CD14-positive monocyte (primary cell): ENCODE data around the gene AATK. TPM values are rescaled to one million over a fixed set of nuclear protein-coding genes. Genes with fewer than 3 reads are reported as not detected.

Source experiments
- DNase-seq, 3 donors: peaks; one replicate each; pipeline ENCODE4 v3.0.0-alpha.2; 2011 to 2022
- H2AFZ ChIP-seq: 2 replicates; pipeline ENCODE4 v1.6.0; 2012; ENCODE audit warnings: mild to moderate bottlenecking, low read depth, low read length, inconsistent platforms; ENCODE audit not compliant: insufficient read depth, poor library complexity, severe bottlenecking
- H3K27ac ChIP-seq, 2 donors: 1 replicate in 1 of 2; 2 replicates in 1 of 2; pipeline ENCODE4 v1.5.1; 2012 to 2013; ENCODE audit warnings: low read length in 2 of 2, control low read depth in 1 of 2, inconsistent platforms in 1 of 2, low read depth in 1 of 2, mild to moderate bottlenecking in 1 of 2
- H3K27me3 ChIP-seq, 2 donors: one replicate each; pipeline versions ENCODE4 v1.6.0 to v1.6.1; 2011 to 2013; ENCODE audit warnings: low read length in 2 of 2; ENCODE audit not compliant: control insufficient read depth in 2 of 2, insufficient read depth in 2 of 2
- H3K36me3 ChIP-seq, 2 donors: replicated peaks in 1 of 2; 1 replicate in 1 of 2; 2 replicates in 1 of 2; pipeline versions ENCODE4 v1.5.1 to v1.6.1; 2012 to 2013; ENCODE audit warnings: low read length in 2 of 2, control low read depth in 1 of 2, inconsistent platforms in 1 of 2, mild to moderate bottlenecking in 1 of 2; ENCODE audit not compliant: insufficient read depth in 2 of 2, control insufficient read depth in 1 of 2
- H3K4me1 ChIP-seq, 2 donors: 1 replicate in 1 of 2; 2 replicates in 1 of 2; pipeline versions ENCODE4 v1.5.1 to v1.6.1; 2012 to 2013; ENCODE audit warnings: low read length in 2 of 2, control low read depth in 1 of 2, inconsistent platforms in 1 of 2, mild to moderate bottlenecking in 1 of 2, moderate library complexity in 1 of 2; ENCODE audit not compliant: insufficient read depth in 2 of 2, control insufficient read depth in 1 of 2
- H3K4me2 ChIP-seq: replicated peaks from 2 replicates; pipeline ENCODE3; 2012; ENCODE audit warnings: low read length, moderate library complexity, mild to moderate bottlenecking; ENCODE audit not compliant: poor library complexity, severe bottlenecking; ENCODE audit errors: extremely low read depth
- H3K4me3 ChIP-seq, 3 experiments: fragments of 200-600 bp in 1 of 3; sonication (generic) in 1 of 3; replicated peaks in 1 of 3; 1 replicate in 2 of 3; 2 replicates in 1 of 3; pipeline ENCODE4 v1.5.1; 2011 to 2013; ENCODE audit warnings: low read length in 3 of 3, mild to moderate bottlenecking in 3 of 3, control low read depth in 2 of 3, low read depth in 2 of 3, inconsistent platforms in 1 of 3, moderate library complexity in 1 of 3
- H3K79me2 ChIP-seq: 2 replicates; pipeline ENCODE4 v1.6.0; 2012; ENCODE audit warnings: mild to moderate bottlenecking, control low read depth, inconsistent platforms, low read length, moderate library complexity; ENCODE audit not compliant: insufficient read depth
- H3K9ac ChIP-seq: 2 replicates; pipeline ENCODE4 v1.6.0; 2017; ENCODE audit warnings: low read length, mild to moderate bottlenecking; ENCODE audit not compliant: insufficient read depth, poor library complexity, severe bottlenecking
- H3K9me3 ChIP-seq, 2 donors: replicated peaks in 1 of 2; 1 replicate in 1 of 2; 2 replicates in 1 of 2; pipeline versions ENCODE4 v1.5.1 to v1.6.1; 2012 to 2013; ENCODE audit warnings: low read length in 2 of 2, control low read depth in 1 of 2; ENCODE audit not compliant: control insufficient read depth in 1 of 2, insufficient read depth in 1 of 2
- H4K20me1 ChIP-seq: 2 replicates; pipeline ENCODE4 v1.6.0; 2012; ENCODE audit warnings: mild to moderate bottlenecking, low read length, control low read depth, moderate library complexity; ENCODE audit not compliant: insufficient read depth
- H3K27ac Mint-ChIP-seq, 7 donors: one replicate each; pipeline ENCODE4 v1.8.0; 2020; ENCODE audit warnings: mild to moderate bottlenecking in 7 of 7, mixed read lengths in 7 of 7, moderate library complexity in 6 of 7, inconsistent platforms in 2 of 7
- H3K27me3 Mint-ChIP-seq, 3 donors: one replicate each; pipeline ENCODE4 v1.8.0; 2021 to 2022; ENCODE audit warnings: low read depth in 3 of 3, mild to moderate bottlenecking in 3 of 3, mixed read lengths in 3 of 3, moderate library complexity in 3 of 3, inconsistent platforms in 1 of 3
- H3K36me3 Mint-ChIP-seq, 2 donors: one replicate each; pipeline ENCODE4 v1.8.0; 2020; ENCODE audit warnings: mixed read lengths in 2 of 2, inconsistent platforms in 1 of 2, mild to moderate bottlenecking in 1 of 2
- H3K4me1 Mint-ChIP-seq: one replicate; pipeline ENCODE4 v1.8.0; 2020; ENCODE audit warnings: mild to moderate bottlenecking, mixed read lengths
- H3K4me3 Mint-ChIP-seq, 2 donors: one replicate each; pipeline ENCODE4 v1.8.0; 2020; ENCODE audit warnings: mild to moderate bottlenecking in 2 of 2, mixed read lengths in 2 of 2, moderate library complexity in 1 of 2
- H3K9me3 Mint-ChIP-seq, 7 donors: one replicate each; pipeline ENCODE4 v1.8.0; 2020 to 2022; ENCODE audit warnings: mixed read lengths in 7 of 7, mild to moderate bottlenecking in 6 of 7, moderate library complexity in 6 of 7, inconsistent platforms in 2 of 7
- CTCF ChIP-seq: fragments of 200-600 bp; IDR thresholded peaks from one replicate; pipeline ENCODE4 v1.8.0; 2022; ENCODE audit warnings: antibody characterized with exemption, mild to moderate bottlenecking
- WGBS: methylation state at CpG from one replicate; pipeline ENCODE4 v1.1.5; 2013; ENCODE audit warnings: missing lambda C conversion rate; ENCODE audit not compliant: insufficient coverage; 5-methylcytosine and 5-hydroxymethylcytosine counted together
- intact Hi-C, 2 donors: fragments of 100-400 bp; cut with micrococcal nuclease; formaldehyde crosslinking; loops; one replicate each; pipeline versions ENCODE4 v1.15.0 to v1.15.1; 2023
- polyA plus RNA-seq, 3 donors: library from polyadenylated mRNA; depleted of rRNA in 1 of 3; unstranded in 2 of 3; stranded (reverse) in 1 of 3; fragments of 300-500 nt in 2 of 3; fragments of >200 nt in 1 of 3; fragmentation: Illumina TruSeq in 2 of 3; gene quantifications; 1 replicate in 2 of 3; 2 replicates in 1 of 3; pipeline ENCODE4 v1.2.3, GENCODE V29; 2012 to 2021

AATK gene
- polyA plus RNA-seq, 3 donors = 0.93 to 15.3 (median 2.0) TPM

- H3K4me2 ChIP-seq = no peak overlapping the region
- Mint-ChIP-seq H3K27me3 (peaks cover 0 to 8% (median 2%) of the 10 kb centered on the region in 3 donors), H3K9me3 (no peaks in the 10 kb centered on the region), H3K36me3 (peaks cover 0 to 6% of the 10 kb centered on the region in 2 donors), H3K4me1 (no peaks in the 10 kb centered on the region), H3K4me3 (no peak overlapping the region), H3K27ac (no peak overlapping the region)
- intact Hi-C loops = no loop called here
- H3K4me1 ChIP-seq = no peaks in the 10 kb centered on the region
- H3K4me3 ChIP-seq = no peak overlapping the region
- peaks cover 0 to 7% of the 10 kb centered on the region in 2 donors for H3K36me3 ChIP-seq
- WGBS = 97% methylated on average over 31 of the region's 41 CpGs
- H4K20me1 ChIP-seq = peaks cover 60% of the 10 kb centered on the region
- no peak overlapping the region for H3K27ac ChIP-seq
- no peaks in the 10 kb centered on the region for H3K79me2 ChIP-seq
- H2AFZ ChIP-seq = no peak overlapping the region
- H3K9ac ChIP-seq = no peak overlapping the region
- H3K9me3 ChIP-seq = no peaks in the 10 kb centered on the region
- no peak for TF ChIP-seq CTCF
- DNase-seq = no peak
- no peaks in the 10 kb centered on the region for H3K27me3 ChIP-seq
Measured at GRCh38 chr17:81130385-81131361, 35.3 kb downstream of the AATK start.

- no peak overlapping the region for H3K27ac ChIP-seq
- intact Hi-C loops = no loop called here
- H2AFZ ChIP-seq = no peak overlapping the region
- no peak overlapping the region for H3K4me2 ChIP-seq
- Mint-ChIP-seq H3K4me1 (no peaks in the 10 kb centered on the region), H3K36me3 (peaks cover 0 to 6% of the 10 kb centered on the region in 2 donors), H3K4me3 (no peak overlapping the region), H3K27ac (no peak overlapping the region), H3K27me3 (peaks cover 0 to 7% (median 0%) of the 10 kb centered on the region in 3 donors), H3K9me3 (no peaks in the 10 kb centered on the region)
- no peak for DNase-seq
- peaks cover 52% of the 10 kb centered on the region for H4K20me1 ChIP-seq
- no peak for TF ChIP-seq CTCF
- no peaks in the 10 kb centered on the region for H3K27me3 ChIP-seq
- no peak overlapping the region for H3K9ac ChIP-seq
- H3K79me2 ChIP-seq = no peaks in the 10 kb centered on the region
- H3K9me3 ChIP-seq = no peaks in the 10 kb centered on the region
- no peaks in the 10 kb centered on the region for H3K4me1 ChIP-seq
- H3K36me3 ChIP-seq = peaks cover 0 to 7% of the 10 kb centered on the region in 2 donors
- 92% methylated on average over 13 of the region's 14 CpGs for WGBS
- H3K4me3 ChIP-seq = no peak overlapping the region
Measured at GRCh38 chr17:81129711-81130367, 36.2 kb downstream of the AATK start.
